ENCODE measurements around the gene FAM124A. TPM values are rescaled to one million over a fixed set of nuclear protein-coding genes. Genes with fewer than 3 reads are reported as not detected.

FAM124A gene
- polyA plus RNA-seq, 3 donors = 0.03 to 0.20 (median 0.13) TPM

DNA sequence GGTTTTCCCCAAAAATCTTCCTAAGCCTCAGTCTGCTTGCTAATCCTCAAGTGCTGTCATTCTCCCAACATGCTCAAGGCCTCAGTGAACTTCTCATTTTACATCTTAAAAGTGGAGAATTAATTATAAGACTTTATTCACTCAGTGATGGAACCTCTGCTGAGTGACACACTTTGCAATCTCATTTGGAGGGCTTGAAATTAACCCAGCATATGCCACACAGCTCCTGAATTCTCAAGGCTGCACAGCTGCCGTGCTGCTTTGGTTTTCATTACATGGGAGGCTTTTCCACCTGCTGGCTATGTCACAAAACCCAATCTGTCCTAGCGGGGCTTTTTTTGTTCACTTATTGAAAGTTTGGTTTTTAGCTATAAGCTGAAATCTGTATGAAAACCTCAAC, 89.0 kb downstream of the FAM124A start:
- Histone ChIP-seq H3K36me3 (replicated peaks in 1 of 2; ENCODE audit: control insufficient read depth in 1 of 2, insufficient read depth in 2 of 2, low read length in 2 of 2) (no peaks in the 10 kb centered on the region), H3K4me3 (replicated peaks in 1 of 3; ENCODE audit: low read depth in 2 of 3, low read length in 3 of 3) (no peak overlapping the region), H3K27ac (ENCODE audit: low read depth in 1 of 2, low read length in 2 of 2) (no peak overlapping the region), H3K9me3 (replicated peaks in 1 of 2; ENCODE audit: control insufficient read depth in 1 of 2, insufficient read depth in 1 of 2, low read length in 2 of 2) (no peaks in the 10 kb centered on the region), H3K4me2 (replicated peaks; ENCODE audit: extremely low read depth, low read length, poor library complexity, severe bottlenecking) (no peak overlapping the region), H4K20me1 (ENCODE audit: insufficient read depth, low read length) (no peaks in the 10 kb centered on the region), H2AFZ (ENCODE audit: insufficient read depth, low read depth, low read length, poor library complexity, severe bottlenecking) (no peak overlapping the region), H3K9ac (ENCODE audit: insufficient read depth, low read length, poor library complexity, severe bottlenecking) (no peak overlapping the region), H3K79me2 (ENCODE audit: insufficient read depth, low read length) (no peaks in the 10 kb centered on the region), H3K4me1 (ENCODE audit: control insufficient read depth in 1 of 2, insufficient read depth in 2 of 2, low read length in 2 of 2) (no peaks in the 10 kb centered on the region), H3K27me3 (ENCODE audit: control insufficient read depth in 2 of 2, insufficient read depth in 2 of 2, low read length in 2 of 2) (no peaks in the 10 kb centered on the region)
- Mint-ChIP-seq H3K27ac (no peak overlapping the region), H3K4me3 (no peak overlapping the region), H3K9me3 (no peaks in the 10 kb centered on the region), H3K4me1 (peaks cover 3% of the 10 kb centered on the region), H3K27me3 (ENCODE audit: low read depth in 3 of 3) (peaks cover 0 to 8% (median 5%) of the 10 kb centered on the region in 3 donors), H3K36me3 (no peaks in the 10 kb centered on the region)
- intact Hi-C loops (cut with micrococcal nuclease) = no loop called here
- no CpG with 5 or more reads among the region's 2 CpGs for WGBS (ENCODE audit: insufficient coverage)
- TF ChIP-seq, protein P1, sequence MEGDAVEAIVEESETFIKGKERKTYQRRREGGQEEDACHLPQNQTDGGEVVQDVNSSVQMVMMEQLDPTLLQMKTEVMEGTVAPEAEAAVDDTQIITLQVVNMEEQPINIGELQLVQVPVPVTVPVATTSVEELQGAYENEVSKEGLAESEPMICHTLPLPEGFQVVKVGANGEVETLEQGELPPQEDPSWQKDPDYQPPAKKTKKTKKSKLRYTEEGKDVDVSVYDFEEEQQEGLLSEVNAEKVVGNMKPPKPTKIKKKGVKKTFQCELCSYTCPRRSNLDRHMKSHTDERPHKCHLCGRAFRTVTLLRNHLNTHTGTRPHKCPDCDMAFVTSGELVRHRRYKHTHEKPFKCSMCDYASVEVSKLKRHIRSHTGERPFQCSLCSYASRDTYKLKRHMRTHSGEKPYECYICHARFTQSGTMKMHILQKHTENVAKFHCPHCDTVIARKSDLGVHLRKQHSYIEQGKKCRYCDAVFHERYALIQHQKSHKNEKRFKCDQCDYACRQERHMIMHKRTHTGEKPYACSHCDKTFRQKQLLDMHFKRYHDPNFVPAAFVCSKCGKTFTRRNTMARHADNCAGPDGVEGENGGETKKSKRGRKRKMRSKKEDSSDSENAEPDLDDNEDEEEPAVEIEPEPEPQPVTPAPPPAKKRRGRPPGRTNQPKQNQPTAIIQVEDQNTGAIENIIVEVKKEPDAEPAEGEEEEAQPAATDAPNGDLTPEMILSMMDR (IDR thresholded peaks at IDR 0.05) = no peak
- no peak for DNase-seq

DNA sequence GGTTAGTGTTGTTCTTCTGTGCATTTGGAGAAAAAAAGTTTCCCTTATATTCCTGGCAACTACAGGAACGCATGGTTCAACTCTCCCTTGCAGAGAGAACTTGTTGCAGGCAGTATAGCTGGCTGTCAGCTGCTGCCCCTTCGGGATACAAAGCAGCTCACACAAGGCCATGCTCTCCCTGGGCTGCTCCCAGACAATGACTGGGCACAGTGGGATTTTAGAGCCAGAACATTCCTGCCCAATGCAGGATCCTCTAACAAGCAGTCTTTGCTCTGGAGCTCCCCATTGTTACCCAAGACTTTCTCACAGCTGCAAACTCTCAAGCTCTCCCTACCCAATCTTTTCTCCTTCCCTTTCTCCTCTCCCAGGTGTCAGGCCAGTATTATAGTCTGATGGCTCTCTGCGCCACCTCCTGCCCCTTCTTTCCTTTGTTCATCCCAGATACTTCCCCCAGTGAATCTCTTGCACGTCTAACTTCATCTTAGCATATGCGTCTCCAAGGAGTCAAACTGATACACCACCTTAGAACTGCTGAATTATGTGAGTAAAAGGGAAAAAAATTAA, 89.8 kb downstream of the FAM124A start:
- TF ChIP-seq, protein P1 (IDR thresholded peaks at IDR 0.05) = no peak
- Mint-ChIP-seq H3K4me3 (no peak overlapping the region), H3K36me3 (no peaks in the 10 kb centered on the region), H3K9me3 (no peaks in the 10 kb centered on the region), H3K27ac (no peak overlapping the region), H3K27me3 (ENCODE audit: low read depth in 3 of 3) (peaks cover 0 to 8% (median 5%) of the 10 kb centered on the region in 3 donors), H3K4me1 (peaks cover 3% of the 10 kb centered on the region)
- no peak overlapping the region for H3K27ac ChIP-seq (ENCODE audit: low read depth in 1 of 2, low read length in 2 of 2)
- intact Hi-C loops (cut with micrococcal nuclease) = no loop called here
- no peak overlapping the region for H3K4me3 ChIP-seq (replicated peaks in 1 of 3; ENCODE audit: low read depth in 2 of 3, low read length in 3 of 3)
- H3K9ac ChIP-seq (ENCODE audit: insufficient read depth, low read length, poor library complexity, severe bottlenecking) = no peak overlapping the region
- no peak for DNase-seq
- H3K79me2 ChIP-seq (ENCODE audit: insufficient read depth, low read length) = no peaks in the 10 kb centered on the region
- no peaks in the 10 kb centered on the region for H3K36me3 ChIP-seq (replicated peaks in 1 of 2; ENCODE audit: control insufficient read depth in 1 of 2, insufficient read depth in 2 of 2, low read length in 2 of 2)
- 95% methylated on average over 2 of the region's 5 CpGs for WGBS (ENCODE audit: insufficient coverage)
- H3K27me3 ChIP-seq (ENCODE audit: control insufficient read depth in 2 of 2, insufficient read depth in 2 of 2, low read length in 2 of 2) = no peaks in the 10 kb centered on the region
- no peaks in the 10 kb centered on the region for H3K9me3 ChIP-seq (replicated peaks in 1 of 2; ENCODE audit: control insufficient read depth in 1 of 2, insufficient read depth in 1 of 2, low read length in 2 of 2)
- no peaks in the 10 kb centered on the region for H3K4me1 ChIP-seq (ENCODE audit: control insufficient read depth in 1 of 2, insufficient read depth in 2 of 2, low read length in 2 of 2)
- H3K4me2 ChIP-seq (replicated peaks; ENCODE audit: extremely low read depth, low read length, poor library complexity, severe bottlenecking) = no peak overlapping the region
- no peaks in the 10 kb centered on the region for H4K20me1 ChIP-seq (ENCODE audit: insufficient read depth, low read length)
- no peak overlapping the region for H2AFZ ChIP-seq (ENCODE audit: insufficient read depth, low read depth, low read length, poor library complexity, severe bottlenecking)

All from CD14-positive monocyte (primary cell).